Testis (tissue), 3 donors: ENCODE data around the gene APOB. TPM values are rescaled to one million over a fixed set of nuclear protein-coding genes. Genes with fewer than 3 reads are reported as not detected.

Experiments used
- DNase-seq: peaks from one replicate; pipeline ENCODE4 v3.0.0-alpha.2; 2019
- H3K27ac ChIP-seq, 2 donors: fragments of 200-600 bp; sonication (generic); one replicate each; pipeline ENCODE4 v1.5.1; 2019
- H3K27me3 ChIP-seq: fragments of 200-600 bp; sonication (generic); one replicate; pipeline ENCODE4 v1.5.1; 2019
- H3K36me3 ChIP-seq: fragments of 200-600 bp; sonication (generic); one replicate; pipeline ENCODE4 v1.5.1; 2017; ENCODE audit warnings: low read depth; ENCODE audit errors: missing control alignments
- H3K4me1 ChIP-seq: fragments of 200-600 bp; sonication (generic); one replicate; pipeline ENCODE4 v1.5.1; 2019
- H3K4me3 ChIP-seq, 2 donors: fragments of 200-600 bp; sonication (generic); one replicate each; pipeline ENCODE4 v1.5.1; 2017 to 2019
- H3K9me3 ChIP-seq: fragments of 200-600 bp; sonication (generic); one replicate; pipeline ENCODE4 v1.5.1; 2017
- CTCF ChIP-seq, 3 experiments: fragments of 450-650 bp in 2 of 3; fragments of 200-600 bp in 1 of 3; sonication (generic) in 1 of 3; IDR thresholded peaks; one replicate each; pipeline ENCODE4 v1.5.1; 2016 to 2019; ENCODE audit warnings: antibody characterized with exemption in 3 of 3, mild to moderate bottlenecking in 2 of 3, moderate library complexity in 1 of 3
- POLR2A ChIP-seq: fragments of 450-650 bp; IDR thresholded peaks from one replicate; pipeline ENCODE4 v1.6.1; 2017; ENCODE audit warnings: antibody characterized with exemption, mild to moderate bottlenecking, moderate library complexity
- WGBS, 2 donors: methylation state at CpG; one replicate each; pipeline ENCODE4 v1.1.5; 2018; 5-methylcytosine and 5-hydroxymethylcytosine counted together
- intact Hi-C: fragments of 100-400 bp; cut with DNase I; formaldehyde crosslinking; loops from one replicate; pipeline ENCODE4 v1.15.1; 2023; ENCODE audit warnings: low total_unique reads
- polyA plus RNA-seq: library from polyadenylated mRNA; stranded (reverse); fragments of 350-450 nt; fragmentation: Illumina TruSeq; extraction: RNeasy Lipid Tissue Mini Kit (QIAGEN cat#74804); gene quantifications from one replicate; pipeline ENCODE4 v1.2.3, GENCODE V29; 2014; ENCODE audit warnings: low read depth, low replicate concordance; ENCODE audit not compliant: insufficient read depth
- total RNA-seq, 2 donors: library from RNA; depleted of rRNA; stranded (reverse); fragments of >200 nt; gene quantifications; one replicate each; pipeline ENCODE4 v1.2.3, GENCODE V29; 2016

APOB gene
- total and polyA plus RNA-seq, 3 donors from 2014 or later, result 0.30 to 0.81 (median 0.39) TPM

GRCh38 chr2:21003572-21004180 lies 40.2 kb downstream of the APOB start:
- WGBS, 2 donors, result 91 to 98% methylated on average over 2 of the region's 2 CpGs

GRCh38 chr2:21002814-21003192 lies 41.1 kb downstream of the APOB start:
- no peak for TF ChIP-seq CTCF (IDR thresholded peaks at IDR 0.05)
- no peak for TF ChIP-seq POLR2A
- no peaks in the 10 kb centered on the region for H3K27me3 ChIP-seq
- WGBS, 2 donors, result 83 to 87% methylated on average over 4 of the region's 4 CpGs

More at GRCh38 chr2:21003572-21004180, 40.2 kb downstream of the APOB start:
- no peaks in the 10 kb centered on the region for H3K4me1 ChIP-seq
- intact Hi-C loops, result no loop called here
- H3K4me3 ChIP-seq, result no peak overlapping the region
- no peaks in the 10 kb centered on the region for H3K36me3 ChIP-seq
- no peak for DNase-seq
- H3K27ac ChIP-seq, result no peak overlapping the region
- H3K27me3 ChIP-seq, result no peaks in the 10 kb centered on the region
- H3K9me3 ChIP-seq, result no peaks in the 10 kb centered on the region
- TF ChIP-seq CTCF (IDR thresholded peaks at IDR 0.05) (no peak), POLR2A (no peak)

GRCh38 chr2:21001988-21002813 lies 41.7 kb downstream of the APOB start:
- no peaks in the 10 kb centered on the region for H3K27me3 ChIP-seq
- intact Hi-C loops, result no loop called here
- no peak overlapping the region for H3K4me3 ChIP-seq

More at GRCh38 chr2:21002814-21003192, 41.1 kb downstream of the APOB start:
- Histone ChIP-seq H3K36me3 (no peaks in the 10 kb centered on the region), H3K9me3 (no peaks in the 10 kb centered on the region), H3K27ac (no peak overlapping the region), H3K4me3 (no peak overlapping the region), H3K4me1 (no peaks in the 10 kb centered on the region)
- intact Hi-C loops, result no loop called here
- DNase-seq, result no peak

GRCh38 chr2:21001225-21001946 lies 42.5 kb downstream of the APOB start:
- no peak overlapping the region for H3K4me3 ChIP-seq
- no peaks in the 10 kb centered on the region for H3K27me3 ChIP-seq
- no peaks in the 10 kb centered on the region for H3K9me3 ChIP-seq
- WGBS, 2 donors, result 75 to 86% methylated on average over 4 of the region's 4 CpGs
- no peak overlapping the region for H3K27ac ChIP-seq
- intact Hi-C loops, result no loop called here
- no peaks in the 10 kb centered on the region for H3K4me1 ChIP-seq
- no peaks in the 10 kb centered on the region for H3K36me3 ChIP-seq
- TF ChIP-seq CTCF (IDR thresholded peaks at IDR 0.05) (no peak), POLR2A (no peak)
- no peak for DNase-seq

More at GRCh38 chr2:21001988-21002813, 41.7 kb downstream of the APOB start:
- 90 to 91% methylated on average over 9 of the region's 9 CpGs for WGBS, 2 donors
- no peak for DNase-seq
- TF ChIP-seq CTCF (IDR thresholded peaks at IDR 0.05), result no peak
- TF ChIP-seq POLR2A, result no peak
- no peak overlapping the region for H3K27ac ChIP-seq
- H3K9me3 ChIP-seq, result no peaks in the 10 kb centered on the region
- H3K4me1 ChIP-seq, result no peaks in the 10 kb centered on the region
- no peaks in the 10 kb centered on the region for H3K36me3 ChIP-seq
